Choroid plexus epithelial cell (primary cell): Measurements from ENCODE around the gene ODF2.

Source experiments
- DNase-seq: peaks from one replicate; pipeline ENCODE4 v3.0.0-alpha.2; 2010; ENCODE audit warnings: low read depth
- H3K4me3 ChIP-seq: 2 replicates; pipeline ENCODE4 v1.5.1; 2011; ENCODE audit warnings: low read depth, mild to moderate bottlenecking, control low read depth, low read length, moderate library complexity
- CTCF ChIP-seq: conservative IDR thresholded peaks from 2 replicates; pipeline ENCODE4 v1.5.1; 2011; ENCODE audit warnings: low read depth, mild to moderate bottlenecking, control low read depth, inconsistent platforms, low read length, moderate library complexity

ODF2 gene

GRCh38 chr9:128529191-128529590 is 73.4 kb downstream of the ODF2 start:
- no peak for TF ChIP-seq CTCF
- H3K4me3 ChIP-seq, result no peak overlapping the region
- DNase-seq, result no peak

DNA sequence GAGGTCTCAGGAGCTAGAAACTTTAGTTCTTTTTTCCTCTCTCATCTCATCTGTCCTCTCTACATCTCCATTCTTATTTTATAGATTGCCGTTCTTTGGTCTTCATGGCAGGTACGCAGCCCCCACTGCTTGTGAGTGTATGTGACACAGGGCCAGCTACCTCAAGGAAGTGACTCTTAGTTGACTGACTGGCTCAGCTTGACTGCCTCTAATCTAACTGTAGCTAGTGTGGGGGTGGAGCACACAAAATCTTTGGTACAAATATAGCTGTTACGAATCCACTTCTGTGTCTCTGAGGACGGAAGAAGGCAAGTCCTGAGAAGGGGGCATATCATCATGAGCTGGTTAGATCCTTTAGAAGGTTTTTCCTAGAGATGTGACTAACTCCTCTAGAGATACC is 76.8 kb downstream of the ODF2 start:
- no peak for DNase-seq
- TF ChIP-seq CTCF, result no peak
- no peak overlapping the region for H3K4me3 ChIP-seq

DNA sequence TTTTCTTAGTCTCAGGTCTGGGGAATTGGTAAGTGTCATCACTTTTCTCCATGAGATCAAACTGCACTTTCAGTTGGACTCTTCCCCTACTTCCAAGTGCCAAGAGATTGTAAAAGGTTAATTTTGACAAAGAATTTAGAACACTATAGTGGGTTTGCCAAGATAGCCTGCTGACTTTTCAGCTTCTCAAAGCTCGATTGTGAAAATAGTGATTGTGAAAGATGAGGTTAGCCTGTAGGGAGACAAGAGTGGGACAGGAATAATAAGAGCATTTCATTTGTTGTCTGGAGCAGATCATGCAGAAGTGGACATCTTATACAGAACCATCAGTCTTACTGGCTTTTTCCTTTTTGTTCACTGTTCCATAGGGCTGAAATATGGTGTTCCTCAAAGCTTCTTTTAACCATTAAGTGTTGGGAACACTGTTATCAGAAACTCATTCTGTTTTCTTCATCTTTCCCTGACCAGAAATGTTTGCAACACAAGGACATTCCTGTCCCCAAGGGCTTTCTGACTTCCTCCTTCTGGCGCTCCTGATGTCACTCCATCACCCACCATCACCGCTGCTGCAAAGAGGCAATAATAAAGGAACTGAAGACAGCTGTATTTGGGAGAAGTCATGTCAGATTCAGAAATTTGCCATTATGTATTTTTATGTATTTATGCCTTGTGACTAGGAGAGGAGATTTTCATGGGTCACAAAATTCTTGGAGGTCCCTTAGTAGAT is 85.0 kb downstream of the ODF2 start:
- H3K4me3 ChIP-seq, result no peak overlapping the region
- no peak for TF ChIP-seq CTCF
- peak; percentile 47 for DNase-seq

- DNase-seq, result no peak
- no peak overlapping the region for H3K4me3 ChIP-seq
- no peak for TF ChIP-seq CTCF
Observed at GRCh38 chr9:128546504-128546903, 90.7 kb downstream of the ODF2 start.

- H3K4me3 ChIP-seq, result no peak overlapping the region
- DNase-seq, result no peak
- TF ChIP-seq CTCF, result no peak
Observed at GRCh38 chr9:128548876-128549275, 93.1 kb downstream of the ODF2 start.

DNA sequence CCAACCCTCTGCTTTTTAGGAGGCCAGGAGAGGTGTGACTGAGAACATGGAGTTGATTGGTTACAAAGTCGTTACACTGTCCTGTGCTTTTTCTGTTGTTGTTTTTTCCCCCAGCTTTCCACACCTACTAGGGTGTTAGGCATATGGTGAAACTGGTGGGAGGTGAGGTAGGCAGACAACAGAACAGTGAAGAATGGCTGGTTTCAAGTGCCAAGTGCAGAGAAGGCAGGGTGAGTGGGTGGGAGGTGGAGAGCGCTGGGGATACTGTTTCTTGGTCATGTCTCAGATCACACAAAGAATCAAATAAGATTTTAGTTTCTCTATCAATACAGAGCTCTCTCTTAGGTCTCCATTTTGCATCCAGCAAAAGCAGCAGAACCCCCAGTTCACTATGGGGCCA is 94.4 kb downstream of the ODF2 start:
- no peak for DNase-seq
- TF ChIP-seq CTCF, result no peak
- no peak overlapping the region for H3K4me3 ChIP-seq
